OCI-LY3 (cell line): ENCODE data around the gene GRM8.
"Not testable (repeated sequence)": the region's sequence is repeated elsewhere in the genome, so short reads cannot be mapped to it uniquely, and the experiment has no call there.

ENCODE experiments used
- H2AFZ ChIP-seq: fragments of 200-600, 300-600 bp; shearing (Covaris generic); 2 replicates; pipeline ENCODE4 v1.6.0; 2014; ENCODE audit warnings: antibody characterized with exemption, low read depth, low read length
- H3K27ac ChIP-seq: fragments of 200-600, 300-600 bp; sonication (generic); 2 replicates; pipeline ENCODE4 v1.5.1; 2014; ENCODE audit warnings: mild to moderate bottlenecking, low read length, moderate library complexity, mixed read lengths
- H3K27me3 ChIP-seq: fragments of 200-600, 300-600 bp; sonication (generic); 2 replicates; pipeline ENCODE4 v1.6.1; 2014; ENCODE audit warnings: low read depth, low read length, mixed read lengths
- H3K36me3 ChIP-seq: fragments of 200-600, 300-600 bp; sonication (generic); replicated peaks from 2 replicates; pipeline ENCODE3; 2014; ENCODE audit warnings: low read depth, low read length, mixed read lengths
- H3K4me1 ChIP-seq: fragments of 300-600, 200-600 bp; sonication (generic); 2 replicates; pipeline ENCODE4 v1.6.1; 2014; ENCODE audit warnings: low read length, mixed read lengths
- H3K4me2 ChIP-seq: fragments of 200-600, 300-600 bp; sonication (generic); 2 replicates; pipeline ENCODE4 v1.6.1; 2014; ENCODE audit warnings: low read length, mixed read lengths
- H3K4me3 ChIP-seq: fragments of 300-600, 200-600 bp; sonication (generic); 2 replicates; pipeline ENCODE4 v1.5.1; 2014; ENCODE audit warnings: antibody characterized with exemption, mild to moderate bottlenecking, low read length, moderate library complexity
- H3K79me2 ChIP-seq: fragments of 300-600, 200-600 bp; shearing (Covaris generic); 2 replicates; pipeline ENCODE4 v1.6.1; 2014; ENCODE audit warnings: mild to moderate bottlenecking, low read length, mixed read lengths
- H3K9ac ChIP-seq: fragments of 300-600, 200-600 bp; shearing (Covaris generic); 2 replicates; pipeline ENCODE4 v1.6.0; 2014; ENCODE audit warnings: mild to moderate bottlenecking, low read length, moderate library complexity
- H3K9me3 ChIP-seq: fragments of 200-600, 300-600 bp; shearing (Covaris generic); 2 replicates; pipeline ENCODE4 v1.6.1; 2014; ENCODE audit warnings: low read length, mixed read lengths; ENCODE audit not compliant: insufficient read depth
- H4K20me1 ChIP-seq: fragments of 200-600, 300-600 bp; sonication (generic); 2 replicates; pipeline ENCODE4 v1.6.1; 2016; ENCODE audit warnings: low read length, mixed read lengths; ENCODE audit not compliant: insufficient read depth
- EZH2phosphoT487 ChIP-seq: fragments of 200-600 bp; shearing (Covaris generic); IDR thresholded peaks from 2 replicates; pipeline ENCODE4 v1.6.1; 2018; ENCODE audit warnings: antibody characterized with exemption, mixed run types, low read depth
- TF ChIP-seq, protein P1 (sequence below): fragments of 200-600, 300-600 bp; sonication (generic); IDR thresholded peaks from 2 replicates; pipeline ENCODE4 v1.5.1; 2014; ENCODE audit warnings: antibody characterized with exemption, low read length, low read depth

The GRM8 gene

GRCh38 chr7:126685596-126685995 lies 567.1 kb downstream of the GRM8 start:
- Histone ChIP-seq H3K4me1 (no peaks in the 10 kb centered on the region), H3K27ac (no peak overlapping the region), H4K20me1 (no peaks in the 10 kb centered on the region), H3K79me2 (no peaks in the 10 kb centered on the region), H3K9ac (no peak overlapping the region), H3K9me3 (no peaks in the 10 kb centered on the region), H3K27me3 (no peaks in the 10 kb centered on the region), H2AFZ (no peak overlapping the region), H3K4me2 (no peak overlapping the region), H3K36me3 (no peaks in the 10 kb centered on the region), H3K4me3 (no peak overlapping the region)
- TF ChIP-seq, protein P1, sequence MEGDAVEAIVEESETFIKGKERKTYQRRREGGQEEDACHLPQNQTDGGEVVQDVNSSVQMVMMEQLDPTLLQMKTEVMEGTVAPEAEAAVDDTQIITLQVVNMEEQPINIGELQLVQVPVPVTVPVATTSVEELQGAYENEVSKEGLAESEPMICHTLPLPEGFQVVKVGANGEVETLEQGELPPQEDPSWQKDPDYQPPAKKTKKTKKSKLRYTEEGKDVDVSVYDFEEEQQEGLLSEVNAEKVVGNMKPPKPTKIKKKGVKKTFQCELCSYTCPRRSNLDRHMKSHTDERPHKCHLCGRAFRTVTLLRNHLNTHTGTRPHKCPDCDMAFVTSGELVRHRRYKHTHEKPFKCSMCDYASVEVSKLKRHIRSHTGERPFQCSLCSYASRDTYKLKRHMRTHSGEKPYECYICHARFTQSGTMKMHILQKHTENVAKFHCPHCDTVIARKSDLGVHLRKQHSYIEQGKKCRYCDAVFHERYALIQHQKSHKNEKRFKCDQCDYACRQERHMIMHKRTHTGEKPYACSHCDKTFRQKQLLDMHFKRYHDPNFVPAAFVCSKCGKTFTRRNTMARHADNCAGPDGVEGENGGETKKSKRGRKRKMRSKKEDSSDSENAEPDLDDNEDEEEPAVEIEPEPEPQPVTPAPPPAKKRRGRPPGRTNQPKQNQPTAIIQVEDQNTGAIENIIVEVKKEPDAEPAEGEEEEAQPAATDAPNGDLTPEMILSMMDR, result no peak
- no peak for TF ChIP-seq EZH2phosphoT487

- Histone ChIP-seq H3K79me2 (no peaks in the 10 kb centered on the region), H4K20me1 (no peaks in the 10 kb centered on the region), H3K4me3 (no peak overlapping the region), H3K36me3 (no peaks in the 10 kb centered on the region), H3K9ac (no peak overlapping the region), H3K27me3 (no peaks in the 10 kb centered on the region), H3K9me3 (no peaks in the 10 kb centered on the region), H3K4me1 (no peaks in the 10 kb centered on the region), H3K27ac (no peak overlapping the region), H2AFZ (no peak overlapping the region), H3K4me2 (no peak overlapping the region)
- TF ChIP-seq, protein P1, result no peak
- TF ChIP-seq EZH2phosphoT487, result no peak
Measured at GRCh38 chr7:126685018-126685573, 567.6 kb downstream of the GRM8 start.

- no peak overlapping the region for H3K4me3 ChIP-seq
- H3K27ac ChIP-seq, result no peak overlapping the region
- H3K4me2 ChIP-seq, result no peak overlapping the region
- no peaks in the 10 kb centered on the region for H3K79me2 ChIP-seq
- TF ChIP-seq, protein P1, result no peak
- TF ChIP-seq EZH2phosphoT487, result no peak
- no peaks in the 10 kb centered on the region for H3K4me1 ChIP-seq
- H3K36me3 ChIP-seq, result no peaks in the 10 kb centered on the region
- no peak overlapping the region for H3K9ac ChIP-seq
- H3K9me3 ChIP-seq, result no peaks in the 10 kb centered on the region
- H3K27me3 ChIP-seq, result no peaks in the 10 kb centered on the region
- H4K20me1 ChIP-seq, result no peaks in the 10 kb centered on the region
- no peak overlapping the region for H2AFZ ChIP-seq
Measured at GRCh38 chr7:126682176-126682575, 570.6 kb downstream of the GRM8 start.

GRCh38 chr7:126668762-126669161 lies 584.0 kb downstream of the GRM8 start:
- H4K20me1 ChIP-seq, H3K27me3 ChIP-seq, H3K9me3 ChIP-seq, H3K4me3 ChIP-seq, H3K36me3 ChIP-seq, H3K9ac ChIP-seq, H3K4me1 ChIP-seq, H3K79me2 ChIP-seq, H2AFZ ChIP-seq, H3K27ac ChIP-seq, H3K4me2 ChIP-seq: not testable (repeated sequence)

DNA sequence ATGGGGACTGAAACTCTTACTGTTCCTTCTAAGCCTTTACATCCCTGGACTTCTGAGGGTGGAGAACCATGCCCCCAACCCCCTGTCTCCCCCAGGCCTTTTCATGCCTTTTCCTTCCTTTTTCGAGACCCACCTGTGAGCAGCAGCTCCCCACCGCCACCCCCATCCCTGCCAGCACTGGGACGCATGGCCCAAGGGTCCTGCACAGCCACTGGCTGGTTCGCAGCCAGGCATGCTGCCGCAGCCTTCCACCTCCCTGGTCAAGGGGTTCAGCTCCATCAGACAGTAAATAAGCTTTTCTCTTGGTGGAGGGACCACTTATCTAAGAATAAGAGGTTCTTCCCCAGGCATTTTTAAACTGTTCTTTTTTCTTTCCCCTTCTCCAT lies 584.4 kb downstream of the GRM8 start:
- no peak overlapping the region for H3K9ac ChIP-seq

More for the DNA sequence above, 584.4 kb downstream of the GRM8 start:
- H3K36me3 ChIP-seq, result no peaks in the 10 kb centered on the region
- no peaks in the 10 kb centered on the region for H3K4me1 ChIP-seq
- no peak for TF ChIP-seq EZH2phosphoT487
- TF ChIP-seq, protein P1, result no peak
- H3K27ac ChIP-seq, result no peak overlapping the region
- H3K79me2 ChIP-seq, result no peaks in the 10 kb centered on the region
- no peaks in the 10 kb centered on the region for H3K27me3 ChIP-seq
- H3K4me3 ChIP-seq, result no peak overlapping the region
- H4K20me1 ChIP-seq, result no peaks in the 10 kb centered on the region
- H3K9me3 ChIP-seq, result no peaks in the 10 kb centered on the region
- no peak overlapping the region for H2AFZ ChIP-seq
- H3K4me2 ChIP-seq, result no peak overlapping the region
